Thoracic aorta endothelial cell (primary cell): ENCODE data around the gene NUDCD2. TPM values are rescaled to one million over a fixed set of nuclear protein-coding genes. Genes with fewer than 3 reads are reported as not detected.

ENCODE experiments used
- small RNA-seq: library from RNA; depleted of rRNA; stranded (forward); fragments of <200 nt; gene quantifications from one replicate; pipeline ENCODE3, GENCODE V24; 2012
- total RNA-seq: library from RNA; depleted of rRNA; stranded (reverse); fragments of >200 nt; gene quantifications from 2 replicates; pipeline ENCODE4 v1.2.3, GENCODE V29; 2012

NUDCD2 gene, protein sequence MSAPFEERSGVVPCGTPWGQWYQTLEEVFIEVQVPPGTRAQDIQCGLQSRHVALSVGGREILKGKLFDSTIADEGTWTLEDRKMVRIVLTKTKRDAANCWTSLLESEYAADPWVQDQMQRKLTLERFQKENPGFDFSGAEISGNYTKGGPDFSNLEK
- 9.7 and 9.8 TPM in 2 replicates for total RNA-seq

DNA sequence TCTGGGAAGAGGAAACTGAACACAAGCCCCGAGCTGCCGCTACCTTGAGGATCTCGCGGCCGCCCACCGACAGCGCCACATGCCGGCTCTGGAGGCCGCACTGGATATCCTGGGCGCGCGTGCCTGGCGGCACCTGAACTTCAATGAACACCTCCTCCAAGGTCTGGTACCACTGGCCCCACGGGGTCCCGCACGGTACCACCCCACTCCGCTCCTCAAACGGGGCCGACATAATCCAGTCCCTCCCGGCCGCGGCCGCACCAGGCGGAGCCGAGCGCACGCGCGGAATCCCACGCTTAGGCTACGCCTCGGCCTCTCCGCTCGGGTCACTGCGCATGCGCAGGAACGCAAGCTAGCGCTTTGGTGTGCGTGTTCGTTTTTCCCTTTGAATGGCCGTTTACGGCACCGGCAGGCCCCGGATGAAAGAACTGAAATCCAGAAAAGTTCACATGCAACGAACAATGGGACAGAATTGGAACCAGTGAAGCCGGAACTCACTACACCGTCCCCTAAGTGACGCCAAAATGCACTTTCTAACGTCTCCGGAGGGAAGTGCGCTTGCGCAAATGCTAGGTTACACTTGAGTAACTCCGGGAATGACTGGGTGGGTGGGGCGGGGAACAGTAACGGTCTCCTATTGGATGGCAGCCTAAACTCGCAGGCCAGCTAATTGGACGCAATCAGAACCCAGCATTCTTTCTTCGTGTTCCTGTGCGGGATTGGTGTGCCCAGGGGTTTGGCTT lies at the start of gene NUDCD2:
TSS of gene NUDCD2 (minus strand) at position 284 of the 743 bp plus-strand sequence. CDS start at position 232, 52 bp downstream.

DNA sequence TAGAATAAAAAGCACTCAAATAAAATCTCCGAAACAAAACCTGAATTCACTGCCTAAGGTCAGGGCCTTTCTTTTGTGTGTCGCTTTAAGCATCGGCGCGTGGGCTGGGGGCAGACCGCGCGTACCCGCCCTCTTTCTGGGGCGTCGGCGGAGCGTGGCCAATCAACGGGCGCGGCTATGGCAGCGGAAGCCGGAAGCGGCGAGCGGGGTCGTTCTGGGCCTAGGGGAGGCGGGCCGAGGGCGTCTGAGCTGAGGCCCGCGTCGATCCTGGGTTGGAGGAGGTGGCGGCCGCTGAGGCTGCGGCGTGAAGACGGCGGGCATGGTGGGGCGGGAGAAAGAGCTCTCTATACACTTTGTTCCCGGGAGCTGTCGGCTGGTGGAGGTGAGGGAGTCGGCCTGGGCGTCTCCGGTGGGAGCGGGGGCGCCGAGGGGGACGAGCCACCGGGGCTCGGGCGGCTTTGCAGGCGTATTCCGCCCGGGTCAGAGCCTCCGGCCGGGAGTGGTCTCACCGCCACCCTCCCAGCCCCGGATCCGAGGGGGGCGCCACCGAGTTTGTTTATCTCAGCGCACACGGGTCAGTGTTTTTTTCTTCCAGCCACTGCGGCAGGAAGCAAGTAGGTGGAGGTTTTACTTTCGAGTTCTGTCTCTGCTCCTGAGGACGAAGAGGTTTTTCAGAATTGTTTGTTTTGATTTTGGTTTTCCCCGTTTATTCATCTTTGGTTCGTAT lies 45.6 kb upstream of the NUDCD2 start, which contains the start of gene MAT2B:
TSS of gene MAT2B (plus strand) at position 252 of the 727 bp plus-strand sequence. CDS start at position 320, 68 bp downstream.

DNA sequence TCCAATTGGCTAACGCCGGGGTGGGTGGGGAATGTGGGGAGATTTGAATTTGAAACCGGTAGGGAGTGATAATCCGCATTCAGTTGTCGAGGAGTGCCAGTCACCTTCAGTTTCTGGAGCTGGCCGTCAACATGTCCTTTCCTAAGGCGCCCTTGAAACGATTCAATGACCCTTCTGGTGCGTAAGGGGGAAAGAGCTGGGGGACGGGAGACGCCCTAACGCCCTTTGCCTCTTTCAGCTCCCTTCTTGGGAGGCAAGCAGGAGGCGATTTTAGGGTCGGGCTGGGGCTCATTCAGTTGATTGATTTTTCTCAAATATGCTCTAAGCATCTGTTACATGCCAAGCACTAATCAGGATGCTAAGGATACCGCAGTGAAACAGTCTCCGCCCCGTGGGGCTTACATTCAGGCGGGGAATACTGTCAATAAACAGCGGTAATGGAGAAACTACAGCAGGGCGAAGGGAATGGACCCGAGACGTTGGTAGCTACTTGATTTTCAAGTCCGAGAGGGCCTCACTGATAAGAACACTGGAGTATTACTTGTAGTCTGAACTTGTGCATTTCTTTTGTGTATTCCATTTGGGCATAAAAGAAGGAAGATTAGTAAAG lies 765 bp upstream of the NUDCD2 start, which contains the start of gene HMMR:
TSS of gene HMMR (plus strand) at position 71 of the 610 bp plus-strand sequence. CDS start at position 132, 61 bp downstream.

DNA sequence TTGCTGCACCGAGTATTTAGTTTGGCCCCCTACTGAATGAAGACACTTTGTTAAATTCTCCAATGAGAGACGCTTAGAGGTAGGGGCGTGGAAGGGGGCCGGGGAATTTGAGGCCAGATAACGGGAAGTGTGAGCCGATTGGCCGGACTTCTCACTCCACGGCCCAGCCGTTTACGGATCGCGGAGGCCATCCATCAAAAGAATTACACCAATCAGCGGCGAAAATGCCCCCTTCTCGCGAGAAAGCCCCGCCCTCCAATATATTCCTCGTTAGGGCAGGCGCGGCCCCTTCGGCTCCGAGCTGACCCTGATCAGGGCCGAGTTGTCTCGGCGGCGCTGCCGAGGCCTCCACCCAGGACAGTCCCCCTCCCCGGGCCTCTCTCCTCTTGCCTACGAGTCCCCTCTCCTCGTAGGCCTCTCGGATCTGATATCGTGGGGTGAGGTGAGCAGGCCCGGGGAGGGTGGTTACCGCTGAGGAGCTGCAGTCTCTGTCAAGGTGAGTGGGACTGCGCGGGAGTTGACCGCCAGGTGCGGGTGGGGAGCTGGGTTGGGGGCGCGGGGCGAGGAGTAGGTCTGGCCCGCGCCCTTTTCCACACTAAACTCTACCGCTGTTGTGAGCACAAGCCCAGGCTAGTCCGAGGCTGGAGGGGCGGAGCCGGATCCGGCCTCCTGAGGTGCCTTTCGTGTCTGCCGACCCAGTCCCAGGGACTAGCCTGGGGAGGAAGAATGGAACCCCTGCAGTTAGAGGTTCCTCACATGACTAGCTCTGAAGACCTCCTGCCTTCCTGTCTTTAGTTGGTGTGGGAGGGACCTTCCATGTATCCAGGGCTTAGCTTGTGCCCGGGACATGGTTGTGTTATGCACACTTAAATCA lies 22.4 kb downstream of the NUDCD2 start, which contains the start of gene CCNG1:
TSS of gene CCNG1 (plus strand) at position 287 of the 874 bp plus-strand sequence. CDS start 1,662 bp downstream, outside the sequence.

Small RNA genes within 50 kb of the gene (small RNA-seq; reads per million reads assigned to genes)
- gene AC008723.1, result not detected

Other genes with a start within 250 kb of the NUDCD2 start
- gene CCNG1, start 22.5 kb downstream of the NUDCD2 start, total RNA-seq, result 569 and 578 TPM in 2 replicates
- 53.1 and 75.2 TPM in 2 replicates for gene HMMR, start 530 bp upstream of the NUDCD2 start, total RNA-seq
- 98.0 and 139 TPM in 2 replicates for gene MAT2B, start 45.5 kb upstream of the NUDCD2 start, total RNA-seq